SJSA1 (cell line): ENCODE data around the gene A2ML1. TPM values are rescaled to one million over a fixed set of nuclear protein-coding genes. Genes with fewer than 3 reads are reported as not detected.
"Not testable (repeated sequence)": the region's sequence is repeated elsewhere in the genome, so short reads cannot be mapped to it uniquely, and the experiment has no call there.

ENCODE experiments used
- DNase-seq, 2 experiments: peaks; one replicate each; pipeline ENCODE4 v3.0.0-alpha.2; 2015 to 2020; ENCODE audit warnings: low spot score in 2 of 2, low read depth in 1 of 2
- H3K27ac ChIP-seq: fragments of 250-450 bp; sonication (Bioruptor Pico); 2 replicates; pipeline ENCODE4 v1.5.1; 2020; ENCODE audit warnings: mild to moderate bottlenecking, moderate library complexity
- H3K27me3 ChIP-seq: fragments of 250-450 bp; sonication (Bioruptor Pico); replicated peaks from 2 replicates; pipeline ENCODE4 v1.5.1; 2020; ENCODE audit warnings: mild to moderate bottlenecking, moderate library complexity
- H3K36me3 ChIP-seq: fragments of 250-450 bp; sonication (Bioruptor Pico); 2 replicates; pipeline ENCODE4 v1.5.1; 2020; ENCODE audit warnings: mild to moderate bottlenecking
- H3K4me1 ChIP-seq: fragments of 250-450 bp; sonication (Bioruptor Pico); replicated peaks from 2 replicates; pipeline ENCODE4 v1.6.1; 2021; ENCODE audit warnings: mild to moderate bottlenecking
- H3K4me3 ChIP-seq: fragments of 250-450 bp; sonication (Bioruptor Pico); 2 replicates; pipeline ENCODE4 v1.5.1; 2020; ENCODE audit warnings: mild to moderate bottlenecking
- H3K9me3 ChIP-seq: fragments of 250-450 bp; sonication (Bioruptor Pico); replicated peaks from 2 replicates; pipeline ENCODE4 v1.5.1; 2020; ENCODE audit warnings: mild to moderate bottlenecking
- total RNA-seq: library from RNA; depleted of rRNA; stranded (reverse); fragments of >200 nt; shearing (Covaris generic); gene quantifications from 2 replicates; pipeline ENCODE4 v1.2.3, GENCODE V29; 2014; rRNA removed

Gene A2ML1
- total RNA-seq, result not detected in 2 replicates

GRCh38 chr12:8822298-8822697, at the start of gene A2ML1:
A2ML1 (plus strand) TSS chr12:8822621; CDS start chr12:8822652, 31 bp downstream.
- no peaks in the 10 kb centered on the region for H3K36me3 ChIP-seq
- no peak for DNase-seq
- H3K27ac ChIP-seq, result no peak within 1 kb of the TSS
- H3K4me3 ChIP-seq, result no peak within 1 kb of the TSS
- no peaks in the 10 kb centered on the region for H3K4me1 ChIP-seq
- no peaks in the 10 kb centered on the region for H3K9me3 ChIP-seq
- H3K27me3 ChIP-seq, result no peaks in the 10 kb centered on the region

- no peak overlapping the region for H3K27ac ChIP-seq
- H3K9me3 ChIP-seq, result no peaks in the 10 kb centered on the region
- H3K4me3 ChIP-seq, result no peak overlapping the region
- H3K27me3 ChIP-seq, result no peaks in the 10 kb centered on the region
- peaks cover 16% of the 10 kb centered on the region for H3K36me3 ChIP-seq
- no peak for DNase-seq
- no peaks in the 10 kb centered on the region for H3K4me1 ChIP-seq
Measured at GRCh38 chr12:8773461-8773860, 49.0 kb upstream of the A2ML1 start.

GRCh38 chr12:8779281-8779680, 43.1 kb upstream of the A2ML1 start:
- Histone ChIP-seq H3K4me3 (no peak overlapping the region), H3K36me3 (peaks cover 25% of the 10 kb centered on the region), H3K4me1 (no peaks in the 10 kb centered on the region), H3K9me3 (no peaks in the 10 kb centered on the region), H3K27me3 (no peaks in the 10 kb centered on the region), H3K27ac (no peak overlapping the region)
- DNase-seq, result no peak

- H3K4me1 ChIP-seq, result no peaks in the 10 kb centered on the region
- H3K9me3 ChIP-seq, result no peaks in the 10 kb centered on the region
- no peak for DNase-seq
- H3K27me3 ChIP-seq, result no peaks in the 10 kb centered on the region
- H3K27ac ChIP-seq, result no peak overlapping the region
- peaks cover 25% of the 10 kb centered on the region for H3K36me3 ChIP-seq
- H3K4me3 ChIP-seq, result no peak overlapping the region
Measured at GRCh38 chr12:8779862-8780261, 42.6 kb upstream of the A2ML1 start.

DNA sequence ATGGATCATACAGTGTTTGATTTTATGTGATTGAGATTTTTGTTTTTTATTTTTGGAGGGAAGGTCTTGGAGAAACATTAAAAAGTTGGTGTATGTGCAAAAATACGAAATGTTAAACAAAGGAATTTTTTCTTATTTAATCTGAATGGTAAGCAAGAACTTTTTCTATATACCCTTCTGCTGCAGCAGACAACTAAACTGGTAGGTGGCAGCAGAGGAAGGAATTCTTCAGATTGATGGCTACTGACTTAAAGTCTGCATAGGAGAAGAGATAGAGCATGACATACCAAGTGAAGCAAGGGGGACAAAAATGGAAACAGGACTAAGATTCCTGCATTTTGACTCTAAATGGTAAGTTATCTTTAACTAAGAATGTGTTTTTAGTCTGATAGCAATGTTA, 42.0 kb upstream of the A2ML1 start:
- Histone ChIP-seq H3K27ac (no peak overlapping the region), H3K27me3 (no peaks in the 10 kb centered on the region), H3K4me3 (no peak overlapping the region), H3K4me1 (no peaks in the 10 kb centered on the region), H3K36me3 (peaks cover 25% of the 10 kb centered on the region), H3K9me3 (no peaks in the 10 kb centered on the region)
- peak in 1 of 2 experiments; percentile 4 for DNase-seq

DNA sequence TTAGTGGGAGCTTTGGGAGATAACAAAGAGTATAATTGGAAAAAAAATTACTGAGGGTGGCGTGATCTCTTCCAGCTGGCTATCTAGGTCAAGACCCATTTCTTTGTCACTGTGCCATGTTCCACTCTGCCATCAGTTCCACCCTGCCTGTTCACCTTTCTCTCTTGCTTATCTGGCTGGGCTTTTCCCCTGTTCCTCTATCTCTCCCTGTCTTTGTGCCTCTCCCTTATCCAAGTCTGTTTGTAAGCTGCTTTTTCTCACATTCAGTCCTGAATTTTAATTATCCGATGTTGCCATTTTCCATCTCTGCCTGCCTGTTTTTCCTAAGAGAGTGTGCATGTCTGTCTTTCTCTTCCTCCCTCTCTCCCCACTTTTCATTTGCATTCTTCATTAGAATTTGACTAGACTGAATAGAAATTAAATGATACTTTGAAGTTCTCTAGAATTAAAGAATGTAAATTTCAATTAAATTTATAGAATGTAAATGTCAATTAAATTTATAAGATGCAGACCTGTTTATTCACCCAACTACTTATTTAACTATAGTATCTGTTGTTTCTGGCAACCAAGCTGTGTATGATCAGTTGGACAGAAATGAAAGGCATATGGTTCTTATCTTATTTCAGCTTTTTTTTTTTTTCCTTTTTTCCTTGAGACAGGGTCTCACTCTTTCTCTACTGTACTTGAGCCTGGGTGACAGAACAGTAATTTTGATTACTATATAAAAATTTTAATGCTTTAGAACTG, 40.9 kb upstream of the A2ML1 start:
- no peak for DNase-seq
- no peak overlapping the region for H3K27ac ChIP-seq
- no peaks in the 10 kb centered on the region for H3K27me3 ChIP-seq

GRCh38 chr12:8784290-8784888, 38.0 kb upstream of the A2ML1 start:
- Histone ChIP-seq H3K9me3 (no peaks in the 10 kb centered on the region), H3K4me3 (no peak overlapping the region), H3K4me1 (no peaks in the 10 kb centered on the region), H3K36me3 (peaks cover 14% of the 10 kb centered on the region; the same call in 1 of the 2 replicates), H3K27me3 (no peaks in the 10 kb centered on the region), H3K27ac (no peak overlapping the region)
- DNase-seq, result no peak

More for the DNA sequence above, 40.9 kb upstream of the A2ML1 start:
- Histone ChIP-seq H3K36me3 (peaks cover 21% of the 10 kb centered on the region), H3K4me3 (no peak overlapping the region), H3K9me3 (no peaks in the 10 kb centered on the region), H3K4me1 (no peaks in the 10 kb centered on the region)

- no peak for DNase-seq
- Histone ChIP-seq H3K9me3 (no peaks in the 10 kb centered on the region), H3K4me1 (no peaks in the 10 kb centered on the region), H3K4me3 (no peak overlapping the region), H3K36me3 (peaks cover 13% of the 10 kb centered on the region; the same call in 1 of the 2 replicates), H3K27ac (no peak overlapping the region), H3K27me3 (no peaks in the 10 kb centered on the region)
Measured at GRCh38 chr12:8785499-8785898, 36.9 kb upstream of the A2ML1 start.

DNA sequence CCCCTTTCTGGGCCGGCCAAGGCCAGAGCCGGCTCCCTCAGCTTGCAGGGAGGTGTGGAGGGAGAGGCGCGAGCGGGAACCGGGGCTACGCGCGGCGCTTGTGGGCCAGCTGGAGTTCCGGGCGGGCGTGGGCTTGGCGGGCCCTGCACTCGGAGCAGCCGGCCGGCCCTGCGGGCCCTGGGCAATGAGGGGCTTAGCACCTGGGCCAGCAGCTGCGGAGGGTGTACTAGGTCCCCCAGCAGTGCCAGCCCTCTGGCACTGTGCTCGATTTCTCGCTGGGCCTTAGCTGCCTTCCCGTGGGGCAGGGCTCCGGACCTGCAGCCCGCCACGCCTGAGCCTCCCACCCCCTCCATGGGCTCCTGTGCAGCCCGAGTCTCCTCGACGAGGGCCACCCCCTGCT, 35.2 kb upstream of the A2ML1 start:
- not testable (repeated sequence) for H3K36me3 ChIP-seq, DNase-seq, H3K4me3 ChIP-seq, H3K27me3 ChIP-seq, H3K9me3 ChIP-seq, H3K4me1 ChIP-seq, H3K27ac ChIP-seq

- H3K4me1 ChIP-seq, DNase-seq, H3K36me3 ChIP-seq, H3K9me3 ChIP-seq, H3K27ac ChIP-seq, H3K4me3 ChIP-seq, H3K27me3 ChIP-seq: not testable (repeated sequence)
Measured at GRCh38 chr12:8788706-8789105, 33.7 kb upstream of the A2ML1 start.

DNA sequence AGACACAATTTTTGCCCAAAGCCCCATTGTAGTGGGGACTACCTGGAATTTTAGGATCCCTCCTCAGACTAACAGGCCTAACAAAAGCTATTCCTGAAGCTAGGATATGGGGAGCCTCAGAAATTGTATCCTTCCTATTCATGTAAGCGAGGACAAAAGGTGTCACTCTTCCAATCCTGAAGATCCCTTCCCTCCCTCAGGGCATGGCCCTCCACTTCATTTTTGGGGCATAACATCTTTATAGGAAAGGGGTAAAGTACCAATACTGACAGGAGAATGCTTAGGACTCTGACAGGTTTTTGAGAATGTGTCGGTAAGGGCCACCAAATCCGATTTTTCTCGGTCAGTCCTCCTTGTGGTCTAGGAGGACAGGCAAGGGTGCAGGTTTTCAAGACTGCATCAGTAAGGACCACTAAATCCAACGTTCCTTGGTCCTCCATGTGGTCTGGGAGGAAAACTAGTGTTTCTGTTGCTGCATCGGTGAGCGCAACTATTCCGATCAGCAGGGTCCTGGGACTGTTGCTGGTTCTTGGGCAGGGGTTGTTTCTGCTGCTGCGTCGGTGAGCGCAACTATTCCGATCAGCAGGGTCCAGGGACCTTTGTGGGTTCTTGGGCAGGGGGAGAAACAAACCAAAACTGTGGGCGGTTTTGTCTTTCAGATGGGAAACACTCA, 32.9 kb upstream of the A2ML1 start:
- not testable (repeated sequence) for H3K9me3 ChIP-seq, H3K27me3 ChIP-seq, H3K4me1 ChIP-seq, H3K27ac ChIP-seq, H3K36me3 ChIP-seq, H3K4me3 ChIP-seq, DNase-seq

- not testable (repeated sequence) for DNase-seq, H3K4me3 ChIP-seq
Measured at GRCh38 chr12:8793226-8793625, 29.2 kb upstream of the A2ML1 start.

GRCh38 chr12:8794611-8795010, 27.8 kb upstream of the A2ML1 start:
- H3K4me3 ChIP-seq, H3K27me3 ChIP-seq, DNase-seq, H3K9me3 ChIP-seq, H3K36me3 ChIP-seq, H3K4me1 ChIP-seq, H3K27ac ChIP-seq: not testable (repeated sequence)

More at GRCh38 chr12:8793226-8793625, 29.2 kb upstream of the A2ML1 start:
- not testable (repeated sequence) for H3K4me1 ChIP-seq, H3K36me3 ChIP-seq, H3K27ac ChIP-seq, H3K27me3 ChIP-seq, H3K9me3 ChIP-seq
